NCI-H82 (cell line): ENCODE measurements around the gene PARP2.

Experiments
- DNase-seq: peaks from one replicate; lab custom pipeline; 2025; lab: John Stamatoyannopoulos, UW

Gene PARP2

GRCh38 chr14:20400965-20401593 is 57.6 kb downstream of the PARP2 start:
- DNase-seq: no peak

- DNase-seq: no peak
Measured at GRCh38 chr14:20403521-20403920, 60.1 kb downstream of the PARP2 start.
